ENCODE measurements around the gene RUFY3. TPM values are rescaled to one million over a fixed set of nuclear protein-coding genes. Genes with fewer than 3 reads are reported as not detected.

Gene RUFY3, protein sequence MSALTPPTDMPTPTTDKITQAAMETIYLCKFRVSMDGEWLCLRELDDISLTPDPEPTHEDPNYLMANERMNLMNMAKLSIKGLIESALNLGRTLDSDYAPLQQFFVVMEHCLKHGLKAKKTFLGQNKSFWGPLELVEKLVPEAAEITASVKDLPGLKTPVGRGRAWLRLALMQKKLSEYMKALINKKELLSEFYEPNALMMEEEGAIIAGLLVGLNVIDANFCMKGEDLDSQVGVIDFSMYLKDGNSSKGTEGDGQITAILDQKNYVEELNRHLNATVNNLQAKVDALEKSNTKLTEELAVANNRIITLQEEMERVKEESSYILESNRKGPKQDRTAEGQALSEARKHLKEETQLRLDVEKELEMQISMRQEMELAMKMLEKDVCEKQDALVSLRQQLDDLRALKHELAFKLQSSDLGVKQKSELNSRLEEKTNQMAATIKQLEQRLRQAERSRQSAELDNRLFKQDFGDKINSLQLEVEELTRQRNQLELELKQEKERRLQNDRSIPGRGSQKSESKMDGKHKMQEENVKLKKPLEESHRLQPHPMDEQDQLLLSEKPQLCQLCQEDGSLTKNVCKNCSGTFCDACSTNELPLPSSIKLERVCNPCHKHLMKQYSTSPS
- 71.4 and 86.5 TPM in 2 replicates for total RNA-seq

DNA sequence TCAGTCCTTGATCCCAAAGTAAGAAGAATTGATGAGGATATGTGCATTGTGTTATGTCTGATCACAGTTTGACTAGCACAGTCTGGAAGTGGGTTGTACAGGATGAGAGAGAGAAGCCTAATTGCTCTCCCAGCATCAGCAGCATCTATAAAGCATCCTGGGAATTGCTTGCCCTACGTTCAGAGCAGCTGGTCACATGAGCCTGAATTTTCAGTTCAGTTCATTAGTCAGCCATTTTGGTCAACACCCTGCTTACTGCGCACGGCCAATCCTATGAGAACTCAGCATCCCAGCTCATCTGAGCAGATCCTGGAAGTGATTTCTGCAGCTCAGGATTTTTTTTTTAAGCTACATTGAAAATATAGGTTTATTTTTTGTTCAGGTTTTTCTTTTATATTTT lies at the start of gene RUFY3:
RUFY3 (plus strand) TSS at position 218 of the 400 bp plus-strand sequence. CDS start 610 bp downstream, outside the sequence.

DNA sequence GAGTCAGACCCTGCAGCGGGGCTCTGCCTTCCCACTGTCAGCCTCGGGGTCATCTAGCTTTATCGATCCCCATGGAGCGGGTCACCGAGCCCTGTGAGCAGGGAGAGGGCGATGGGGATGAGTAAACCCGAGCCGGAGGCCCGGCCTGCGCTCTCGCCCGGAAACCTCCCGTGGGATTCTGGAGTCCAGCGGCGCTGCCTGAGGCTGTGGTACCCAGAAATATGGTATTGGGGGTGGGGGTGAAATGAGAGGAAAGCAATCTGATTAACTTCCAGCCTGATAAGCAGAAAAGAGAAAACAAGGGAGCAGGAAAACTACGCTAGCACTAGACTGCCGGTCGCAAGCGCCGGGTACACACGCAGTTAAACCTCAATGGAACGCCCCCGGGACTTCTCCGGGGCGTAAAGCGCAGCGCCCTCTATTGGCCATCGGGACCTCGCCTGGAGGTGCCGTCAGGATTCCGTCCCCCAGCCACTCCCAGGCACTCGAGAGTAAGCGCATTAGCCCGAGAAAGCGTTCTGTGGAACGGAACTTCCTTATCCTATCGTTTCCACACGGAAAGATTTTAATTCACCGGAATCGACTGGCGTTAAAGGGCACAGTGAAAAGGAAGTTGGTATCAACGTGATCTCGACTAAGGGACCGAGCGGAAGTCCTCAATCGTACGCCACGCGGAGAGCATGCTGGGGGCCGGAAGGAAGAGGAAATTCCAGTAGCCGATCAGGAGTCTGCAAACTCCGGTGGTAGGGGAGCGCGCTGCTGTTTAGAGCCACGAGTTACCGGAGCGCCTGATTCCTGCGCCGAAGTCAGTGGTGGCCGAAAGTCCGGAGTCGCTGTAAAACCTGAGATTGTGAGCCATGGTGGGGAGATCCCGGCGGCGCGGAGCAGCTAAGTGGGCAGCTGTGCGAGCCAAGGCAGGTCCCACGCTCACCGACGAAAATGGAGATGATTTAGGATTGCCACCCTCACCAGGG lies 33.7 kb upstream of the RUFY3 start, which contains the start of gene UTP3:
UTP3 (plus strand) TSS at position 712 of the 974 bp plus-strand sequence; CDS start at position 858, 146 bp downstream.

DNA sequence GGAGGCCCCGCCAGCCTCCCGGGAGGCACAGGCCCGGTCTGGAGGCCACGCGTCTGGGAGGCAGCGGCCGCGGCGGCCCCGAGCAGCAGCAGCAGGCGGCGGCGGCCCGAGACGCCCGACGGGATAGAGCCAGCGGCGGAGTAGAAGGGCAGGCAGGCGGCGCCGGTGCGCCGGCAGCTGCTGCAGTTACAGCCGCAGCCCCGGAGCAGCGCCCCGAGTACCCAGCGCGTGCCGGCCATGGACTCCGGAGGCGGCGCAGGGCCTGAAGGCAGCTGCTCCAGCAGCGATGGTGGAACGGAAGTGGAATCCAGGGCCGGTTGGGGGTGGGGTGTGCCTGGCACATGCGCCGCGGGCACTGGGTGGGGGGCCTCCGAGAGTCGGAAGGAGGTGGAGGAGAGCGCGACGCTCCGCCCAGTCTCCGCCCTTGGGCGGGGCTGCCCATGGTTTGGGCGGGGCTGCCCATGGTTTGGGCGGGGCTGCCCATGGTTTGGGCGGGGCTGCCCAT lies 117.9 kb downstream of the RUFY3 start, which contains the start of gene GRSF1:
GRSF1 (minus strand) TSS at position 302 of the 505 bp plus-strand sequence; CDS start at position 239, 63 bp downstream.

Other genes starting within 250 kb of the RUFY3 start
- gene MUC7, start 249.8 kb upstream of the RUFY3 start, total RNA-seq = not detected in 2 replicates
- gene AMTN, start 203.4 kb upstream of the RUFY3 start, total RNA-seq = not detected in 2 replicates
- gene AMBN, start 129.7 kb upstream of the RUFY3 start, total RNA-seq = not detected in 2 replicates
- not detected in 2 replicates for gene ENAM, start 93.2 kb upstream of the RUFY3 start, total RNA-seq
- gene JCHAIN, start 55.5 kb upstream of the RUFY3 start, total RNA-seq = 1.7 and 6.7 TPM in 2 replicates
- 15.4 and 22.6 TPM in 2 replicates for gene UTP3, start 33.4 kb upstream of the RUFY3 start, total RNA-seq
- 68.6 and 78.3 TPM in 2 replicates for gene GRSF1, start 117.9 kb downstream of the RUFY3 start, total RNA-seq
- gene MOB1B, start 180.4 kb downstream of the RUFY3 start, total RNA-seq = 7.8 and 8.6 TPM in 2 replicates

All from smooth muscle cell of bladder (primary cell).